KMS-11 (cell line): ENCODE results near the gene NIT2.

Experiments
- H2AFZ ChIP-seq: fragments of 200-600 bp; sonication (generic); 2 replicates; pipeline ENCODE4 v1.6.1; 2016; ENCODE audit warnings: antibody characterized with exemption, mixed run types, low read depth
- H3K27ac ChIP-seq: fragments of 200-600 bp; sonication (generic); 2 replicates; pipeline ENCODE4 v1.6.1; 2016; ENCODE audit warnings: mild to moderate bottlenecking, mixed run types
- H3K27me3 ChIP-seq: fragments of 200-600 bp; sonication (generic); 2 replicates; pipeline ENCODE4 v1.6.1; 2017; ENCODE audit warnings: mild to moderate bottlenecking, low read depth, mixed run types, moderate library complexity; ENCODE audit not compliant: insufficient read depth
- H3K36me3 ChIP-seq: fragments of 200-600 bp; sonication (generic); 2 replicates; pipeline ENCODE4 v1.6.1; 2017; ENCODE audit warnings: mild to moderate bottlenecking, mixed run types; ENCODE audit not compliant: insufficient read depth
- H3K4me1 ChIP-seq: fragments of 200-600 bp; sonication (generic); 2 replicates; pipeline ENCODE4 v1.6.1; 2016; ENCODE audit warnings: mild to moderate bottlenecking, low read depth, mixed run types; ENCODE audit not compliant: poor library complexity, severe bottlenecking
- H3K4me2 ChIP-seq: fragments of 200-600 bp; sonication (generic); 2 replicates; pipeline ENCODE4 v1.7.0; 2016; ENCODE audit warnings: mild to moderate bottlenecking, mixed run types
- H3K4me3 ChIP-seq: fragments of 200-600 bp; sonication (generic); IDR thresholded peaks from 2 replicates; pipeline ENCODE4 v1.6.1; 2017; ENCODE audit warnings: low read depth, low read length, mixed read lengths; ENCODE audit not compliant: insufficient read depth
- H3K79me2 ChIP-seq: fragments of 200-600 bp; sonication (generic); 2 replicates; pipeline ENCODE4 v1.6.1; 2016; ENCODE audit warnings: low read depth, mixed run types; ENCODE audit not compliant: insufficient read depth
- H3K9ac ChIP-seq: fragments of 200-600 bp; sonication (generic); 2 replicates; pipeline ENCODE4 v1.6.1; 2016; ENCODE audit warnings: mild to moderate bottlenecking, mixed run types
- H4K20me1 ChIP-seq: fragments of 200-600 bp; sonication (generic); 2 replicates; pipeline ENCODE4 v1.6.1; 2016; ENCODE audit warnings: mild to moderate bottlenecking, mixed run types; ENCODE audit not compliant: insufficient read depth
- CTCF ChIP-seq: fragments of 200-600 bp; sonication (generic); conservative IDR thresholded peaks from 2 replicates; pipeline ENCODE4 v1.6.1; 2017; ENCODE audit warnings: low read depth, mild to moderate bottlenecking, antibody characterized with exemption, low read length, moderate library complexity, mixed read lengths

The NIT2 gene

DNA sequence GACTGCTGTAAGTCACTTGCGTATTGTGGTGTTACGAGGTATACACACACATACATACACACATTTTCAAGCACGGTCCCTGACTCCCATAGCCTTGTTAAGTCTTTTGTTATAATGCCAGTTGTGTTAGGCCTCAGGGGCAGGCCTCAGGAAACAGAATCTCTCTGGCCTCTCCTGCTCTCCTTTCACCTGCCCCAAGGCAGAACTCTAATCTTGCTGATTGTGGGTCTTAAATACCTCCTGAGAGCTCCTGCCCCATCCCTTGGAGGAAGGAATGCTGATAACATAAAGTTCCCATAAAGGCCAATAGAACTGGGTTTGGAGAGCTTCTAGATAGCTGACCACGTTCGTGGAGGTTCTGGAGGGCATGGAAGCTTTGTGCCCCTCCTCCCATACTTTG, 3.9 kb upstream of the NIT2 start:
- H3K79me2 ChIP-seq, result no peaks in the 10 kb centered on the region
- no peak overlapping the region for H3K9ac ChIP-seq
- no peaks in the 10 kb centered on the region for H3K27me3 ChIP-seq
- no peak overlapping the region for H3K4me3 ChIP-seq
- H3K27ac ChIP-seq, result no peak overlapping the region
- no peaks in the 10 kb centered on the region for H4K20me1 ChIP-seq
- no peak overlapping the region for H3K4me2 ChIP-seq
- peaks cover 4% of the 10 kb centered on the region for H3K4me1 ChIP-seq
- no peaks in the 10 kb centered on the region for H3K36me3 ChIP-seq
- no peak overlapping the region for H2AFZ ChIP-seq
- TF ChIP-seq CTCF, result no peak

- no peak overlapping the region for H3K4me2 ChIP-seq
- H3K27ac ChIP-seq, result no peak overlapping the region
- H3K9ac ChIP-seq, result no peak overlapping the region
- H3K4me1 ChIP-seq, result peaks cover 6% of the 10 kb centered on the region
- H3K79me2 ChIP-seq, result no peaks in the 10 kb centered on the region
- no peaks in the 10 kb centered on the region for H3K36me3 ChIP-seq
- no peak for TF ChIP-seq CTCF
- no peak overlapping the region for H2AFZ ChIP-seq
- no peaks in the 10 kb centered on the region for H3K27me3 ChIP-seq
- no peak overlapping the region for H3K4me3 ChIP-seq
- H4K20me1 ChIP-seq, result no peaks in the 10 kb centered on the region
Measured at GRCh38 chr3:100331660-100332059, 2.9 kb upstream of the NIT2 start.

DNA sequence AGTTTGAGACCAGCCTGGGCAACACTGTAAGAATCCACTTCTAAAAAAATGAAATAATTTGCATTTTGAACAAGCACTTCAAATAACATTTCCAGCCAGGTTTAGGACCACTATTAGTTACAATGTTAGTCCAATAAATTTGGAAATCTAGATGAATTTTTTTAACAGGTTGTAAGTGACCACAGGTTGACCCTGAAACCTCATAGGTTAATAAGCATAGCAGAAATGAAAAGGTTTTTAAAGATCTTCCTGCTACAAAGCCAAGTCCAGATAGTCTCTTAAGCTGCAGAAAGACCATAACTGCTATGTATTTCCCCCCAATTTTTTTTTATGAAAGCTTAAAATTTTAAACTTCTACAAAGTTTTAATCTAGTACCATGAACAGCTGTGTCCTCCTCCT, 1.5 kb upstream of the NIT2 start:
- no peaks in the 10 kb centered on the region for H3K79me2 ChIP-seq
- no peak overlapping the region for H2AFZ ChIP-seq
- no peak overlapping the region for H3K4me2 ChIP-seq
- no peak overlapping the region for H3K9ac ChIP-seq
- H3K27me3 ChIP-seq, result no peaks in the 10 kb centered on the region
- no peaks in the 10 kb centered on the region for H4K20me1 ChIP-seq
- H3K4me3 ChIP-seq, result no peak overlapping the region
- H3K27ac ChIP-seq, result no peak overlapping the region
- TF ChIP-seq CTCF, result no peak
- H3K36me3 ChIP-seq, result no peaks in the 10 kb centered on the region
- peaks cover 6% of the 10 kb centered on the region for H3K4me1 ChIP-seq

- TF ChIP-seq CTCF, result no peak
- Histone ChIP-seq H3K4me1 (peaks cover 6% of the 10 kb centered on the region), H3K36me3 (no peaks in the 10 kb centered on the region), H3K79me2 (no peaks in the 10 kb centered on the region), H2AFZ (peak overlapping the region; percentile 75), H3K9ac (peak overlapping the region; percentile 93; the same call in 1 of the 2 replicates), H3K27ac (no peak overlapping the region), H3K4me3 (no peak overlapping the region), H4K20me1 (no peaks in the 10 kb centered on the region), H3K27me3 (no peaks in the 10 kb centered on the region), H3K4me2 (peak overlapping the region; percentile 55)
Measured at GRCh38 chr3:100333970-100334487, 528 bp upstream of the NIT2 start.
